ENCODE results near the gene HDDC3.
"Not testable (repeated sequence)": the region's sequence is repeated elsewhere in the genome, so short reads cannot be mapped to it uniquely, and the experiment has no call there.

The HDDC3 gene

DNA sequence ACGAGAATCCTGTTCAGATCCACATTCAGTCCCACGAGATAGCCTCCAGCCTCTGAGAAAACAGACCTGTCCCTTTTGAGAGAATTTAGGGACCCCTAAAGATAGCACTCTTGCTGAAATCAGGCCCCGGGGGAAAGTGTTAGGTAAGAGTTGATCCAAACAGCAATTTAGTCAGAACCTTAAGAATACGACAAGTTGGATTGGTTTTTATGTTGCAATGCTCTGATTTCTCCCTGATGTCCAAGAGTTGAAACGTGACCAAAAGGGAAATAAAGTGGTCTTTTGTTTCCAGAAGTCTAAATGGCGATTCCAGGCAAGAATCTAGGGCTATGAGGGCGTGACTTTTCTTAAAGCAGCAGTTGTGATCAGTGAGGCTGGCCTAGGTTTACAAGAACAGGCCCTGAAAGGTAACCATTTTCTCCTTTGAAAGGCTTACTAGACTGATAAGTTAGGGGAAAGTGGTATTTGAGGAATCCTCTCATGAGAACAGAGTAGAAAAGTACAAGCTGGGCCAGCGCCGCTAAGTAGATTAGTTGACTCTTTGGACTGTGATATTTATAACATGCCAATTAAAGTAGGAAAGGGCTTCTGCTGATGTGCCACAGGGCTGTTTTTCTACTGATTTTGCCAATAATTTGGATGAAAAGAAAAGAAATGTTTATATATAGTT is 24.4 kb downstream of the HDDC3 start:
- DNase-seq: no peak

DNA sequence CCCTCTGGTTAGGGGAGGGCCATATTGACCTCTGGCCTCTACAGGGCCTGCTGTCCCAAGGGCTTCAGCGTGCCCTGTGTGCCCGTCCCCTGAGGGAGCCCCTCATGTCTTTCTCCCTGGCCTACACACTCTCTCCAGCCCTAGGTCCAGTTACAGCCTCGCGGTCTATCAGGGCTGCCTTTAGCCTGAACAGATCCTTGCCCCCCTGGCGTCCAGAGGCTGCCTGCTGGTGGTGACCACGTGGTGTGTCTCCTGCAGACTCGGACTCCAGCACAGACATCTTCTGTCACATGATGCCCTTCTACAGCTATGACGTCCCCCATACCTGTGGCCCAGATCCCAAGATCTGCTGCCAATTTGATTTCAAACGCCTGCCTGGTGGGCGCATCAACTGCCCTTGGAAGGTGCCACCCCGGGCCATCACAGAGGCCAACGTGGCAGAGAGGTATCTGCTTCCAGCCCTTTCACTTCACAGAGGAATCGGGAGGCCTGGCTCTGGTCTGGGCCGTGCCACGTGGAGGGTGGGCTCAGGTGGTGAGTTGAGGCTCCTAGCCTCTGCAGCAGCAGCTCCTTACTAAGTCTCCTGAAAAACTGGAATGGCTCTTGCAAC is 25.2 kb downstream of the HDDC3 start:
- no peak for DNase-seq

DNA sequence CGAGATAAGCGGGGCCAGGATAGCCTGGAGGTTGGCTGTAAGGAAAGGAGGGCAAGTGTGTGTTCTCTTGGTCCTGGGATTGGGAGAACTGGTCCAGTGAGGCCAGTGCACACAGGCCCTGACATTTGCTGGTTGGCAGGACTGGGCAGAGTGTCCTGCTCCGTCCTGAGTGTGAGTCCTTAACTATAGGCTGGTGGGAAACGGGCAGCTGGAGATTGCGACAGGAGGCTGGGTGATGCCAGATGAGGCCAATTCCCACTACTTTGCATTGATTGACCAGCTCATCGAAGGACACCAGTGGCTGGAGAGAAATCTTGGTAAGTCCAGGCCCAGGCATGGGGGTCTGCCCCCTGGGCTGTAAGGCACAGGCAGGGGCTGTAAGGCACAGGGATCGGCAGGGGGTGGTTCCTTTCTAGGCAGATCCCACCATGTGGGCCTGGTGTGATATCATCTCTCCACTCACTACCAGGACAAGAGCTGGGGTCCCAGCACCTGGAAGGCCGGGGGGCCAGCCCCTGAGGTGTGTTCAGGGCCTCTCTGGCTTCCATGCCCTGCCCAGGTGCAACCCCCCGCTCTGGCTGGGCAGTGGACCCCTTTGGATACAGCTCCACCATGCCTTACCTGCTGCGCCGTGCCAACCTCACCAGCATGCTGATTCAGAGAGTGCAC is 26.0 kb downstream of the HDDC3 start:
- DNase-seq: no peak

- DNase-seq: no peak
Observed at GRCh38 chr15:90905306-90906180, 26.8 kb downstream of the HDDC3 start.

- DNase-seq: no peak
Observed at GRCh38 chr15:90904746-90905145, 27.6 kb downstream of the HDDC3 start.

GRCh38 chr15:90903733-90904536 is 28.4 kb downstream of the HDDC3 start:
- DNase-seq: peak; percentile 79

DNA sequence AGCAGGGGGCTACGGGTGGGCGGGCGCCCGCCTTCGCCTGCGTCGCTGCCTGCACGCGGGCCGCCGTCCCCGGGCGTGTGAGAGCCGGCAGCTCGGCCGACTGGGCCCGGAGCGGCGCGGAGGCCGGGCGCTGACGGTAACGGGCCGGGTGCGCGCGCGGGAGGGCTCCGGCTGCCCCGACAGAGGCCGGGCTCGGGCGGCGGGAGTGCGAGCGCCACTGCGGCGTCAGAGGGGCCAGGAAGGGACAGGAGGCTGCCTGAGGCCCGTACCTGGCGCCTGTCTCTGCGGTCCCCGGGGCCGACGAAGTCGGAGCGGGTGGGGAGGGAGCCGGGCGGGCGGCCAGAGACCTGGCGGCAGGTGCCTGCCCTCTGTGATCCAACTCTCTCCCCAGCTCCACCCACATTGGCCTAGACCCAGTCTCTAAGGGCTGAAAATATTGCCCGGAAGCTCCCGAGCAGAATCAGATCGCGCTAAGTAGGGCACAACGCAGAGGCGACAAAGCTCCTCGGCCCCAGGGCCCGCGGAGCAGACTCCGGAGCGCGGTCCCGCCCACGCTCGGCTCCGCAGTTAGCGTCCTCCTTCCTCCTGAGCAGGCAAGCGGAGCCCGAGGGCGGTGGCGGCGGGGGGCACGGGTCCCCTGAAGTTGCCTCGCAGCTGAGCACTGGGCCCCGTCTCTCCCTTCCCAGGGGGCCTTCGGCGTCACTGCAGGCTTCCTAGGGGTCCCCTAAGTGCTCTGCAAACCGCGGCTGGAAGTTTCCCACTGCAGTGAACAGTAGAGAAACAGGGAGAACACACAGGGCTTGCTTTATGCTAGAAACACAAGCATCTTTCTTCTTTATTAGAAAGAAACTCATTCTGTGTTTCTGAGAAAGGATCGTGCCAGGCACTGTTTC is 29.3 kb downstream of the HDDC3 start, which contains the start of gene MAN2A2:
MAN2A2 (plus strand) TSS at position 463 of the 893 bp plus-strand sequence. CDS start 906 bp downstream, outside the sequence.
- DNase-seq: peak; percentile 84

DNA sequence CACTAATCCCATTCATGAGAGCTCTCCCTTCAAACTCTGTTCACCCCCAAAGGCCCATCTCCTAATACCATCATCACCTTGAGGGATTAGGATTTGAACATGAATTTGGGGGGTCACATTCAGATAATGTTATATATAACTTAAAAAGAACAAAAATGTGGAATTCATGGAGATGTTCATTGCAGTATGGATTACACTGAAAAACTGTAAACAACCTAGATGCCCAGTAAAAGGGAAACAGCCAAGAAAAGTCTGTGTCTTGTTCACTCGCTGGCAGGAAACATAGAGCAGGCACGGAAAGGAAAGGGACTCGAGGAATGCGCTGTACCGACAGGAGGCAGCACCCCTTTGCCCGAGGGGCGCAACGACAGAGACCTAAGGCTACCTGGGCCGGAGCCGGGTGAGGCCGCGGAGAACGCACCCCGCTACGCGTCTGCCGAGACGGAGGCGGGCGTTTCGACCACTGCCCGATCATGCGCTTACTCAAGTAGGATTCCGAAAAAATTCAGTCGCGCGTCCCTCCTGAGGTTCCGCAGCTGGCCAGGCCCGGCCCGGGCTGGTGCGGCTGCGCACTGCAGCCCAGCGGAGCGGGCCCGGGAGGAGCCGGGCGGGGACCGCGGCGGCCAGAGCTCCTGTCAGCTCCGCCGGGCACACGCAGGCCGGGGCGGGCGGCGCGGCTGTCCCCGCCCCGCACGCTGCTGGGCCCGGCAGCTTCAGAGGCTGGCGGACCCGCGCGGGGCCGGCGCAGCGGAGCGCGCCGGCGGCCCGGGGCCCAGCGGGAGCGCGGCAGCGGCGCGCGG is 30.1 kb downstream of the HDDC3 start:
- peak; percentile 90 for DNase-seq

- DNase-seq: peak; percentile 98
Observed at GRCh38 chr15:90901175-90902039, 30.9 kb downstream of the HDDC3 start.

- not testable (repeated sequence) for DNase-seq
Observed at GRCh38 chr15:90897131-90897655, 35.2 kb downstream of the HDDC3 start.

DNA sequence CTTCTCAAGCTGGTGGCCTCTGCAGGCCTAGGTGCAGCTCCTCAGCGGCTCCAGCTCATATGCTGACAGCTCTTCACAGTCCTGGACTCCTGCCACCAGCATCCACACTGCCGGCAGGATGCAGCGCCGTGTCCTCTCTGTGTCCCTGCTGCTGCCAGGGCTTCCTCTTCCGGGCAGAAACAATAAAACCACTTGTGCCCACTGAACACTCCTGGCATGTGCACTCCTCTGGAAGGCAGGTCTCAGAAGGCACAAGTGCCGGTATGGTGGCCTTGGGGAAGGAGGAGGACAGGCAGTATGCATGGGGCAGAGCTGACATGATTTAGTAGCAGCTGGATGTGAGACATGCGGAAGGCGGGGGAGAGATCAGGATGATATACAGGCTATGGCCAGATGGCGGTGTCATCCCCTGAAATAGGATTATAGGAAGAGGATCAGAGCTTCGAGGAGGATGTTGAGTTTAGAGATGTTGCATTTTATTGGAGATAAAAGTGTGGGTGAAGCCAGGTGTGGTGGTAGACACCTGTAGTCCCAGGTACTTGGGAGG is 36.7 kb downstream of the HDDC3 start:
- peak; percentile 31 for DNase-seq

GRCh38 chr15:90893175-90894090 is 38.9 kb downstream of the HDDC3 start:
- peak; percentile 72 for DNase-seq

DNA sequence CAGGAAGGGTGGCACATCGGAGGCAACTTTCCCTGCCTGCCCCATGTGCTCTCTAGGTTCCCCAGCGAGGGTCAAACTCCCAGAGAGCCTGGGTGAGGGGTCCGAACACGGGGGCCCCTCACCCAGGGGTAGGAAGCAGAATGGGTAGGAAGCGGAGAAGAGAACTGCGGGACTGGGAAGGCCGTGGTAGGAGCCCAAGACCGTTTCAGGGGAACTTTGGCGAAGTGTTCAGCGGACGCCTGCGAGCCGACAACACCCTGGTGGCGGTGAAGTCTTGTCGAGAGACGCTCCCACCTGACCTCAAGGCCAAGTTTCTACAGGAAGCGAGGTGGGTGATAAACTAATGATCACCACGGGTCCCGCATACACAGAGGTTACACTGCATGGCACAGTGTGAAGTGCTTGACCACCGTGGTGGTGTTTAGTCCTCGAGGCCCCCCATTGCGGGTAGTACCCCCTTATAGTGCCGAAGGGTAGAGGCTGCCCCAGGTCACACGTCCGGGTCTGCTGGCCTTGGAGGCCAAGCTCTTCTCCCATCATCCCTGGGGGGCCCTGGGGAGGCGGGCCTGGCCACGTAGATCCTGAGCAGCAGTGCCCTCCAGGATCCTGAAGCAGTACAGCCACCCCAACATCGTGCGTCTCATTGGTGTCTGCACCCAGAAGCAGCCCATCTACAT is 39.7 kb downstream of the HDDC3 start:
- DNase-seq: no peak

- no peak for DNase-seq
Observed at GRCh38 chr15:90892023-90892422, 40.3 kb downstream of the HDDC3 start.

DNA sequence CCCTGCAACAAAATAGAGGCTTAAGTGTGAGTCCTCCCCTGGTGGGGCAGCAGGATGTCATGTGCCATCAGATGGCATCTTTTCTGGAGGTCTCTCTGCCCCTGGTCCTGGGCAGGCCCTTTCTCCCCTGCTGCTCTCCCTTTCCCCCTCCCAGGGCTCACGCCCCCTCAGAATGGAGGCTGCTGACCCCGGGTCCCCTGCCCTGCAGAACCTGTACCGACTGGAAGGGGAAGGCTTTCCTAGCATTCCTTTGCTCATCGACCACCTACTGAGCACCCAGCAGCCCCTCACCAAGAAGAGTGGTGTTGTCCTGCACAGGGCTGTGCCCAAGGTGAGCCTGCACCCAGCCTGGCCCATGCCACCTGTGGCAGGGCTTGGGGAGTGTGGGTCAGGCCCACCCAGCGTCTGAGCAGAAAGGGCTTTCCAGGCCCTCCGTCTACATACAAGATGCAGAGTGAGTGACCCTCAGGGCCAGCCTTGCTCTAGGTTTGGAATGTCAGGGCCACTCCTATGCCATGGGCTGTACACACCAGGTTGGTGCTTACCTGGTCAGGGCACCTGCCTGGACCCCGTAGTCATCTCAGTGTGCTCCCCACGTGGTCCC is 40.9 kb downstream of the HDDC3 start:
- DNase-seq: no peak

GRCh38 chr15:90890839-90891238 is 41.5 kb downstream of the HDDC3 start:
- DNase-seq: no peak
